ENCODE data around the gene TPSG1.
"Not testable (repeated sequence)": the region's sequence is repeated elsewhere in the genome, so short reads cannot be mapped to it uniquely, and the experiment has no call there.

Gene TPSG1

GRCh38 chr16:1256296-1256873 is 31.3 kb upstream of the TPSG1 start:
- not testable (repeated sequence) for DNase-seq

GRCh38 chr16:1255276-1256122 is 30.4 kb upstream of the TPSG1 start, which contains the start of gene TPSD1:
Gene TPSD1 (plus strand): TSS chr16:1256069. CDS start chr16:1256281, 212 bp downstream.
- not testable (repeated sequence) for DNase-seq

GRCh38 chr16:1254821-1255220 is 29.8 kb upstream of the TPSG1 start:
- not testable (repeated sequence) for DNase-seq

DNA sequence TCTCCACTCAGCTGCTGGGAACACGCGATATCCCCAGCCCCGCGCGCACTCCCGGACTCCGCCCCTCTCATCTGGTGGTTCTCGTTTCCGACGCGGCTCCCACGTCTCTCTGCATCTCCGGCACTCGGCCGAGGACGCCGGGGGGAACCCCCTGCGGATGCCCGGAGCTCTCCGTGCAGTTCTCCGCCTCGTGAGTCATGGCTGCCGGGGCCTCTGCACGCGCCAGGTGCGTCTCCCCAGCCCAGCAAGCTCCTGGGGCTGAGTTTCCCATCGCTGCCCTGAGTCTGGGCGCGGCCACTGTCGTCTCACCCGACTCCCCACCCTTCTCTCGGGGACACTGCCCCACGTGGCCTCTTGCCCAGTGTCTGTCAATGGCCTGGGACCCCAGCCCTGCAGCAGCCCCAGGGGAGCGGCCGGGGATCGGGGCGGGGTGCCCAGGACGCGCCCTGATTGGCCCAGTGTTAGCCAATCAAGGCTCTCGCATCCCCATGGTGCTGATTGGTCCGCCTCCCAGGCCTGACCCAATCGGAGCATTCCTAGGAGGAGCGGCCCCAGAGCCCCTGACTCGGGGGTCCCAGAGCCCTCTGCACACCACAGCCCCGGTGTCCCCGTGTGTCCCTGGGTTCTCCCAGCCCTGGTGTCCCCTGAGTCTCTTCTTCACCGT is 28.8 kb upstream of the TPSG1 start:
- not testable (repeated sequence) for DNase-seq

- DNase-seq: not testable (repeated sequence)
Observed at GRCh38 chr16:1249031-1249755, 24.1 kb upstream of the TPSG1 start.

DNA sequence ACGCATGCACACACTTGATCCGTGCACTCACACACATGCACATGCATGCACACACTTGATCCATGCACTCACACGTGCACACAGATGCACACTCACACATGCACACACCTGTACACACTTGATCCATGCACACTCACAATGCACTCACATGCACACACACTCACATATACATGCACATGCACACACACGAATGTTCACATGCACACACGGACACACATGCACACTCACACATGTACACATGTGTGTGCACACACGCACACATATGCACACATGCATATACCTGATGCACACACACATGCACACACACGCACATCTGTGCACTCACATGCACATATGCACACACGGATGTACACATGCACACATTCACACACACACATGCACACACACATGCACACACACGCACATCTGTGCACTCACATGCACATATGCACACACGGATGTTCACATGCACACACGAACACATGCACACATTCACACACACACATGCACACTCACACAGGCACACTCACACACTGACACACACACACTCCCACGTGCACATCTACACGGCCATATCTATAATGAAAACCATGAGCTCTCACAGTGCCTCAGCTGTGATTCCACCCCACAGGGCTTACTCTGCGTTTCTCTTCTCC is 23.0 kb upstream of the TPSG1 start:
- DNase-seq: not testable (repeated sequence)

DNA sequence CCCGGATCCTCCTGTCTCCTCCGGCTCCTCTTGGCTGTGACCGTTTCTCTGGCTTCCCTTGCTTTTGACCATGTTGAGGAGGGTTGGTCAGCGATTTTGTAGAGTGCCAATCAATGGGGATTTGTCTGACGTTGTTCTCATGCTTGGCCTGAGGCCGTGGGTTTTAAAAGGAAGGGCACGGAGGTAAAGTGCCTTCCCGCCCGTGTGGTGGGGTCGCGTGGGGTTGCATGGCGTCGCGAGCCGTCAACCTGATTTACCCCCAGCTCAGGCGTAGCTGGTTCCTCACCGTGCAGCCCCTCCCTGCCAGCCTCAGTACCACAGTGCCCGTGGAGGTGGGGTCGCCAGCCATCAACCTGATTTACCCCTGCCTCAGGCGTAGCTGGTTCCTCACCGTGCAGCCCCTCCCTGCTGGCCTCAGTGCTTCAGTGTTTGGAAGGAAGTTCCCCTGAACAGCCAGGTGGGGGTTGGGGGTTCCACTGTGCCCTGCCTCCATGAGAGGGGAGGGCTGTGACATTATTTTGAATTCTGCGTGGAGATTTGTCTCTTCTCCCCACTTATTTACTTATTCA is 20.5 kb upstream of the TPSG1 start:
- no peak for DNase-seq

- no peak for DNase-seq
Observed at GRCh38 chr16:1244881-1245280, 19.8 kb upstream of the TPSG1 start.

DNA sequence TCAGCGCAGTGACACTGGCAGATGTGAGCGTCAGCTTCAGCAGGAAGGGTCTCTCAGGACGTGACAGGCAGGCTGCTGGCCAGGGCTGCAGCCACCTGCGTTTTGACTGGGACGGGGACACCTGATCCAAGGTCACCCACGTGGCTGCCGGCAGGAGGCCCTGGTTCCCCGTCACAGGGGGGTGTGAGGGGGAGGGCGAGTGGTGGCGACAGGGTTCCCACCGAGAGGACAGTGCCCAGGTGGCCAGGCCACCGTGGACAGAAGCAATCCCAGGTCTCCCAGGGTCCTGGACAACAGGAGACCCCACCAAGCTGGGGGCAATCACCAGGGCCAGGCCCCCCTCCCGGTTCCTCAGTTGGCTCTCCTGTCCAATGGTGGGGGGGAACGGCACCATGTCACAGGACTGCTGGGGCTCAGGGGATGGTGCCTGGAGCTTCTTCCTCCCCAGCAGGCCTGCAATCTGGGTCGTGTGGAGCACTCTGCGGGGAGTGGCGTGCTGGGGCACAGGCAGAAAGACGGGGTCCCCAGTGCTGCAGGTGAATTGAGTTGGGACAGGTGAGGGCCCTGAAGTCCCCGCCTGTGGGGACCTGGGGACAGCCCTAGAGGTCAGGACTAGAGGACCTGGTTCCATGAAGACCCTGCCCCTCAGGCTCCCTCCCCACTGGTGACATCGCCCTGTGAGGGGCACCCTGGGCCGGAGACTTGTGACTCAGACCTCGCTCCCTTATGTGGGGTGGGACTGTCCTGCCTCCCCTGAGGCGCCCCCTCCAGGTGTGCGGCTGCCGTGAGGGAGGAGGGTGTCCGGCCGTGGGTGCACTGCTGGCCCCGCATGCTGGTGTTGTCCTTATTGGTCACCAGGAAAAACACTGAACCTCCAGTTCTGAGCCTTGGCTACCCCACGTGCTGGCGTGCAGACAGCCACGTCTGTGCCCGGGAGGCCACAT is 19.1 kb upstream of the TPSG1 start:
- DNase-seq: not testable (repeated sequence)

DNA sequence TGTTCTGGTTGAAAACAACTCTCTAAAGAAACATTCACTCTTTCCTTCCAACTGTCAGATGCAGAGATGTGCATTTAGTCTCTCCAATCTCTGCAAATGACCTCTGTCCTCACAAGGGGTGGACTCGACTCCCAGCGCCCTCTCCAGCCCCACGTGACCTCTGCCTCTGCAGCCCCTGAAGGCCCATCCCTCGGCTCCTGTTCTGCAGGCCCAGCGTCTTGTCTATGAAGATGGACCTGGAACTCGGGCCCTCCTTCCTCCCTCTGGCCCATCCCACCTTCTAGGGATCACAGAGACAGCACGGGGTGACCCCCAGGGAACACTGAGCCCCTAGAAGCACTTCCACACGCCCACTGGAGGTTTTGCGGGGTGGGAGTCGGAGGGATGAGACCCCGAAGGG is 18.3 kb upstream of the TPSG1 start:
- not testable (repeated sequence) for DNase-seq

DNA sequence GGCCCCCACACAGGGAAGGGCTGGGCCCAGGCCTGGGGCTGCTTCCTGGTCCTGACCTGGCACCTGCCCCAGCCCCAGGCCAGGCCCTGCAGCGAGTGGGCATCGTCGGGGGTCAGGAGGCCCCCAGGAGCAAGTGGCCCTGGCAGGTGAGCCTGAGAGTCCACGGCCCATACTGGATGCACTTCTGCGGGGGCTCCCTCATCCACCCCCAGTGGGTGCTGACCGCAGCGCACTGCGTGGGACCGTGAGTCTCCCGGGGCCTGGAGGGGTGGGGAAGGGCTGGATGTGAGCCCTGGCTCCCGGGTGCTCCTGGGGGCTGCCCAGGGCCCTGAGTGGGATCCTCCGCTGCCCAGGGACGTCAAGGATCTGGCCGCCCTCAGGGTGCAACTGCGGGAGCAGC is 16.0 kb upstream of the TPSG1 start:
- DNase-seq: not testable (repeated sequence)

GRCh38 chr16:1240436-1240835 is 15.4 kb upstream of the TPSG1 start, which contains the start of gene TPSAB1:
Gene TPSAB1 (plus strand): TSS chr16:1240705. CDS start chr16:1240939, 234 bp downstream.
- DNase-seq: not testable (repeated sequence)

GRCh38 chr16:1239575-1239974 is 14.5 kb upstream of the TPSG1 start:
- DNase-seq: not testable (repeated sequence)

DNA sequence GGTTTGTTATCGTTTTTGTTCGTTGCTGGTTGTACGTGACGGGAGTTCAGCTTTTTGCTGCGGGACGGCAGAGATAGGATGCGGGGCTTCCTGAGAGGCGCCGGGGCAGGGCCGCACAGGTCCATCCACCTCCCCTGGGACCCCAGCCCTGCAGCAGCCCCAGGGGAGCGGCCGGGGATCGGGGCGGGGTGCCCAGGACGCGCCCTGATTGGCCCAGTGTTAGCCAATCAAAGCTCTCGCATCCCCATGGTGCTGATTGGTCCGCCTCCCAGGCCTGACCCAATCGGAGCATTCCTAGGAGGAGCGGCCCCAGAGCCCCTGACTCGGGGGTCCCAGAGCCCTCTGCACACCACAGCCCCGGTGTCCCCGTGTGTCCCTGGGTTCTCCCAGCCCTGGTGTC is 13.8 kb upstream of the TPSG1 start:
- DNase-seq: not testable (repeated sequence)

DNA sequence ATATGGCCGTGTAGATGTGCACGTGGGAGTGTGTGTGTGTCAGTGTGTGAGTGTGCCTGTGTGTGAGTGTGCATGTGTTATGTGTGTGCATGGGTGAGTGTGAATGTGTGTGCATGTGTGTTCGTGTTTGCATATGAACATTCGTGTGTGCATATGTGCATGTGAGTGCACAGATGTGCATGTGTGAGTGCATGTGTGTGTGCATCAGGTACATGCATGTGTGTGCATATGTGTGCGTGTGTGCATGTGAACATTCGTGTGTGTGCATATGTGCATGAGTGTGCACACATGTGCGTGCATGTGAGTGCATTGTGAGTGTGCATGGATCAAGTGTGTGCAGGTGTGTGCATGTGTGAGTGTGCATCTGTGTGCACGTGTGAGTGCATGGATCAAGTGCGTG is 12.9 kb upstream of the TPSG1 start:
- no peak for DNase-seq

DNA sequence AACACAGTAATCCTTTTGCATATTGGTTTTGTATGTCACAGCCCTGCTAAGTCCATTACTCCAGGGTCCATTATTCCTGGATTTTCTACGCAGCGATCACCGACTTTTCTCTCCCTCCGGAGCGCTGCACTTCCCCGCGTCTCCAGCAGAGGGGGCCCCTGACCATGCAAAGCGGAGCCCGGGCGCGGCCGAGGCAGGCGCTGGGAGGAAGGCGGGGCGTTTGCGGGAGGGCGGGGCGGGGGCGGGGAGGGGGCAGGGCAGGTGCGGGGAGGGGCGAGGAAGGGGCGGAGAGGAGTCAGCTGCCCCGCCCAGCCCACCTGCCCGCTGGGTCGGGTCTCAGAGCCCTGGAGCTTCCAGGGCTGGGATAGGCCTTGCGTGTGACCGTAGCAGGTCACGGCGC is 11.6 kb upstream of the TPSG1 start:
- DNase-seq: not testable (repeated sequence)

DNA sequence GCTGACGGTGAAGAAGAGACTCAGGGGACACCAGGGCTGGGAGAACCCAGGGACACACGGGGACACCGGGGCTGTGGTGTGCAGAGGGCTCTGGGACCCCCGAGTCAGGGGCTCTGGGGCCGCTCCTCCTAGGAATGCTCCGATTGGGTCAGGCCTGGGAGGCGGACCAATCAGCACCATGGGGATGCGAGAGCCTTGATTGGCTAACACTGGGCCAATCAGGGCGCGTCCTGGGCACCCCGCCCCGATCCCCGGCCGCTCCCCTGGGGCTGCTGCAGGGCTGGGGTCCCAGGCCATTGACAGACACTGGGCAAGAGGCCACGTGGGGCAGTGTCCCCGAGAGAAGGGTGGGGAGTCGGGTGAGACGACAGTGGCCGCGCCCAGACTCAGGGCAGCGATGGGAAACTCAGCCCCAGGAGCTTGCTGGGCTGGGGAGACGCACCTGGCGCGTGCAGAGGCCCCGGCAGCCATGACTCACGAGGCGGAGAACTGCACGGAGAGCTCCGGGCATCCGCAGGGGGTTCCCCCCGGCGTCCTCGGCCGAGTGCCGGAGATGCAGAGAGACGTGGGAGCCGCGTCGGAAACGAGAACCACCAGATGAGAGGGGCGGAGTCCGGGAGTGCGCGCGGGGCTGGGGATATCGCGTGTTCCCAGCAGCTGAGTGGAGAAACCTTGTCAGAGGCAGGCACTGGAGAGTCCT is 7.1 kb upstream of the TPSG1 start:
- not testable (repeated sequence) for DNase-seq

DNA sequence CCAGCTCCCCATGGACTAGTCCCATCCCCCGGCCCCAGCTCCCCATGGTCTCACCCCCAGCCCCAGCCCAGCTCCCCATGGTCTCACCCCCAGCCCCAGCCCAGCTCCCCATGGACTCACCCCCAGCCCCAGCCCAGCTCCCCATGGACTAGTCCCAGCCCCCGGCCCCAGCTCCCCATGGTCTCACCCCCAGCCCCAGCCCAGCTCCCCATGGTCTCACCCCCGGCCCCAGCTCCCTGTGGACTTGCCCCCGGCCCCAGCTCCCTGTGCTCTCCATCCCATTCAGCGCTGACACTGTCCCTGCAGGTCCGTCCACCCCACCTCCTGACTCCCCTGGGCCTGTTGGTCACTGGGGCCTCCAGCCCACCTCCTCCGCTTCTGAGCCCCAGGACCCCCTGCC is 6.2 kb upstream of the TPSG1 start:
- not testable (repeated sequence) for DNase-seq

GRCh38 chr16:1230471-1231212 is 5.6 kb upstream of the TPSG1 start:
- not testable (repeated sequence) for DNase-seq

Measured in HCEC 1CT (cell line).